Measurements from ENCODE around the gene DAO.

- TF ChIP-seq CTCF (IDR thresholded peaks at IDR 0.05; ENCODE audit: poor library complexity): no peak
- TF ChIP-seq EZH2phosphoT487 (IDR thresholded peaks at IDR 0.05; ENCODE audit: low read depth, severe bottlenecking, unreplicated experiment): no peak
Measured at GRCh38 chr12:108930756-108931155, 50.9 kb downstream of the DAO start.
